Stimulated activated naive CD4-positive, alpha-beta T cell treated with Interleukin-2 at 50 U/mL for 16 hours (primary cell): ENCODE results near the gene ACTL7B.
"Not testable (repeated sequence)": the region's sequence is repeated elsewhere in the genome, so short reads cannot be mapped to it uniquely, and the experiment has no call there.

Experiments
- DNase-seq: peaks from one replicate; lab custom pipeline; 2025; lab: John Stamatoyannopoulos, UW

The ACTL7B gene

GRCh38 chr9:108869092-108869725 is 13.4 kb upstream of the ACTL7B start:
- no peak for DNase-seq

- DNase-seq = no peak
Observed at GRCh38 chr9:108867829-108868228, 12.0 kb upstream of the ACTL7B start.

GRCh38 chr9:108867116-108867515 is 11.3 kb upstream of the ACTL7B start:
- no peak for DNase-seq

GRCh38 chr9:108866001-108866420 is 10.2 kb upstream of the ACTL7B start:
- DNase-seq = no peak

- no peak for DNase-seq
Observed at GRCh38 chr9:108865037-108865436, 9.3 kb upstream of the ACTL7B start.

- DNase-seq = no peak
Observed at GRCh38 chr9:108864446-108864845, 8.7 kb upstream of the ACTL7B start.

- no peak for DNase-seq
Observed at GRCh38 chr9:108863891-108864290, 8.1 kb upstream of the ACTL7B start.

- no peak for DNase-seq
Observed at GRCh38 chr9:108861997-108862396, 6.2 kb upstream of the ACTL7B start, which contains the start of gene ACTL7A. Gene ACTL7A, plus strand, starts transcription at chr9:108862266. Its CDS starts 57 bp downstream, at chr9:108862323.

- no peak for DNase-seq
Observed at GRCh38 chr9:108861464-108861863, 5.7 kb upstream of the ACTL7B start.

- DNase-seq = no peak
Observed at GRCh38 chr9:108860764-108861163, 5.0 kb upstream of the ACTL7B start.

- no peak for DNase-seq
Observed at GRCh38 chr9:108860354-108860753, 4.6 kb upstream of the ACTL7B start.

- no peak for DNase-seq
Observed at GRCh38 chr9:108859459-108860114, 3.8 kb upstream of the ACTL7B start.

GRCh38 chr9:108857572-108857971 is 1.8 kb upstream of the ACTL7B start:
- DNase-seq = no peak

- DNase-seq = no peak
Observed at GRCh38 chr9:108855529-108855886, 278 bp downstream of the ACTL7B start.

GRCh38 chr9:108854641-108855528 is 901 bp downstream of the ACTL7B start:
- DNase-seq = no peak

- DNase-seq = no peak
Observed at GRCh38 chr9:108854094-108854493, 1.7 kb downstream of the ACTL7B start.

GRCh38 chr9:108852079-108852478 is 3.7 kb downstream of the ACTL7B start:
- no peak for DNase-seq

GRCh38 chr9:108851138-108851537 is 4.6 kb downstream of the ACTL7B start:
- no peak for DNase-seq

- DNase-seq = no peak
Observed at GRCh38 chr9:108850293-108850897, 5.4 kb downstream of the ACTL7B start.

- DNase-seq = not testable (repeated sequence)
Observed at GRCh38 chr9:108848296-108848695, 7.5 kb downstream of the ACTL7B start.

- DNase-seq = no peak
Observed at GRCh38 chr9:108845947-108846346, 9.8 kb downstream of the ACTL7B start.

- no peak for DNase-seq
Observed at GRCh38 chr9:108845507-108845906, 10.3 kb downstream of the ACTL7B start.
